Neural cell (in vitro differentiated cells): ENCODE data around the gene GTF2IRD1.

Source experiments
- CTCF ChIP-seq: fragments of 450-650 bp; IDR thresholded peaks from 2 replicates; pipeline ENCODE4 v1.5.1; 2014; ENCODE audit warnings: antibody characterized with exemption, mild to moderate bottlenecking, moderate library complexity; ENCODE audit not compliant: poor library complexity, severe bottlenecking
- EZH2 ChIP-seq: fragments of 200-600, 300-800 bp; shearing (Covaris generic), sonication (generic); IDR thresholded peaks from 2 replicates; pipeline ENCODE4 v1.6.1; 2014; ENCODE audit warnings: antibody characterized with exemption, low read length, borderline replicate concordance, mild to moderate bottlenecking; ENCODE audit not compliant: insufficient read depth, poor library complexity, severe bottlenecking
- SMC3 ChIP-seq: fragments of 450-650 bp; conservative IDR thresholded peaks from 2 replicates; pipeline ENCODE4 v1.6.1; 2014; ENCODE audit warnings: antibody characterized with exemption, mild to moderate bottlenecking, moderate library complexity; ENCODE audit not compliant: poor library complexity
- TAF1 ChIP-seq: IDR thresholded peaks from 2 replicates; pipeline ENCODE4 v1.6.1; 2012; ENCODE audit warnings: low read depth

DNA sequence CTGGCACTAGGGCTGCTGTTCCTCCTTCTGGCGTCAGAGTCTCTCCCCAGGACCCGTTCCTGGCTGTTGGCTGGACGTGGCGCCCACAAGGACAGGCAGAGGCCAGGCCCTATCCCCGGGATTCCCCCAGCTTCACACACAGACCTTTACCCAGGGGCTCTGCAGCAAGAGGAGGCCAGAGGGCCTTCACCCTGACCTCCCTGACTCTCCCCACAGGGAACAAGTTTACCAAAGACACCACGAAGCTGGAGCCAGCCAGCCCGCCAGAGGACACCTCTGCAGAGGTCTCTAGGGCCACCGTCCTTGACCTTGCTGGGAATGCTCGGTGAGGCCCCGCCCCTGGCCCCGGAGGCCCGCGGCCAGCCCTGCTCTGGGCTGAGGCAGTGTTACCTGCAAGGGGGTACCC lies 82.2 kb downstream of the GTF2IRD1 start:
- no peak for TF ChIP-seq CTCF
- TF ChIP-seq SMC3 = no peak
- TF ChIP-seq EZH2 = no peak
- no peak for TF ChIP-seq TAF1
